GM04504 (cell line): ENCODE measurements around the gene SPATA6.
"Not testable (repeated sequence)": the region's sequence is repeated elsewhere in the genome, so short reads cannot be mapped to it uniquely, and the experiment has no call there.

Experiments used
- DNase-seq: peaks from one replicate; pipeline ENCODE4 v3.0.0-alpha.2; 2012; ENCODE audit warnings: low read depth

Gene SPATA6

DNA sequence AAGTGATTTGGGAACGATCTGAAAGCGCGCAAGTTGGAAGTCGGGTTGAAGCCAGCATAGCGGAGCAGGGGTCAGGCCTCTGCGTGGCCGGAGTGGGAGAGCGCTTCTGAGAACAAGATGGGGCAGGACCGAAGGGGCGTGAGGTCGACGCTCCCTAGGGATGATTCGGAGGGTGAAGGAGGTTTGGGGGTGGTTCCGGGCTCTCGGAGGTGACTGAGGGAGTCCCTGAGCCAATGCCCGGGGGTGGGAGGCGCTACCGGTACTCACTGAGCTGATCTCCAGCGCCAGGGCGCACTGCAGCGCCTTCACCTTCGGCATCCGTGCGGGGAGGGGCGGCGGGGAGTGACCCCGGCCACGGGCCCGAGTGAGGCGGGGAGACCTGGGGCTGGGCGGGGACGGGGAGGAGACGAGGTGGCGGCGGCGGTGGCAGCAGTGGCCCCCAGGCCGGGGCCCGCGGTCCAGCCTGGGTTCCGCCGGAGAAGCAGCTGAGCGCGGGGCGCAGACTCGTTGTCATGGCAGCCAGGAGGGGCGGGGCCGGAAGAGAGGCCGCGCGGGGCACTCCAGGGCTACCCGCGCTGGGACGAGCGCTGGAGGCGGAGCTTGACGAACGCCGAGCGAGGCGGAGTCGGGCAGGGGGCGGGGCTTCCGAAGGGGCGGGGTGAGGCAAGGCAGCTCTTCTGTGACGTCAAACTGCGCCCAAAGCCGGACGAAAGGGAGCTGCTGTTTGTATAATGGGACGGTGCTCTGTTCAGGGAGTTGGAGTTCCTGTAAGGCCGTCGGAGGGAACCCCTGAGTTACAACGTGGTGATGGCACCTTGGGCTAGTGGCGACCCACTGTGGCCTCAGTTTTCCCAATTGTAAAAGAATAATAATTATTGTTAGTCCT lies at the start of gene SPATA6:
TSS of gene SPATA6 (minus strand) at position 514 of the 886 bp plus-strand sequence. CDS start at position 318, 196 bp downstream.
- DNase-seq, result peak; percentile 85

- DNase-seq, result not testable (repeated sequence)
These were observed 47.9 kb upstream of the SPATA6 start for GRCh38 chr1:48519896-48520295.

- DNase-seq, result no peak
These were observed 34.9 kb upstream of the SPATA6 start for GRCh38 chr1:48506870-48507269.

- no peak for DNase-seq
These were observed 28.8 kb upstream of the SPATA6 start for GRCh38 chr1:48500541-48501450.

- DNase-seq, result no peak
These were observed 27.3 kb upstream of the SPATA6 start for GRCh38 chr1:48499211-48499735.

DNA sequence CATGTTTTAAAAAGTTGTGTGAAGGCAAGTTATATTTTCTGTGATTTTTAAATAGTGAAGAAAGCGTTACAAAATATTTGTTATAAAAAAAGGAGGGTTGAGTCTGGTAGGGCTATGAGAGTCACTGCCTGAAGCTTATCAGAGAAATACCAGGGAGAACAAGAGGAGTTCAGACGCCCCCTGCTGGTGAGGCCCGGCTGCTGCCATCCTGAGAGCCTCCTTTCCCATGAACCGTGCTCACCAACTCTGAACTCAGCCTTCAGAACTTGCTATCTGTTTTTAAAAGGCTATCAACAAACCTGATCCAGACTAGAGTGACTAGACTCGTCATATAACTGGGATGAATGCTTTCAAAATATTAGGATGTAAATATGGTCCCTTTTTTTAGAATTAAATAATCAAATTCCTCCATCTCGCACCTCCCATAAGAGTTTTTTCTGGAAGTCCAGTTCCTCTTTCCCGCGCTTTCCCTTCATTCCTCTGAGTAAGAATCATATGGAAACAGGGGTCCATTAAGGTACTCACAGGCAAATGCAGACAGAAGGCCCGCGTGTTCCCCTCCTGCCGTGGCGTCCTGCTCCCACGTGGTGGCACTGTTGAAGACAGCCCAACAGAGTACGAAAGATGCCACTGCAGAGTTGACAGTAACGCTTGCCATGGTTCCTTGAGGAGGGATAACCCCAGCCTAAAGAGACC lies 26.2 kb upstream of the SPATA6 start:
- DNase-seq, result peak; percentile 31

DNA sequence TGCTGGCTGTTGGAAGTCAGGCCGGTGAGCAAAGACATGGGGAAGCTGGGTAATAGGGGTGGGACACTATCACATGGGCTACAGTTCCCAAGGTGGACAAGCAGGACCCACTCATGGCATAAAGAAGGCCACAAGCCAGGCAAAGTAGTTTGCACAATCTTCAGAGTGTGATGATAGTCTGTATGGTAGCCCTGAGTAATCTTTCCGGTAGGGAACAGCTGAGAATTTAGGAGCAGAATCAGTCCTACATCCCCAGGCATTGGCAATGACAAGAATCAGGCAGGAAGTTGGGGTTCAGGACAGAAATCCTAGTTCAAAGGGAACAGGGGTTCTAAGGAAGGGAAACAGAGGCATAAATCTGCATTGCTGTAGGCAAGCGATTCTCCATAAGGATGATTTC lies 23.9 kb upstream of the SPATA6 start:
- DNase-seq, result no peak

DNA sequence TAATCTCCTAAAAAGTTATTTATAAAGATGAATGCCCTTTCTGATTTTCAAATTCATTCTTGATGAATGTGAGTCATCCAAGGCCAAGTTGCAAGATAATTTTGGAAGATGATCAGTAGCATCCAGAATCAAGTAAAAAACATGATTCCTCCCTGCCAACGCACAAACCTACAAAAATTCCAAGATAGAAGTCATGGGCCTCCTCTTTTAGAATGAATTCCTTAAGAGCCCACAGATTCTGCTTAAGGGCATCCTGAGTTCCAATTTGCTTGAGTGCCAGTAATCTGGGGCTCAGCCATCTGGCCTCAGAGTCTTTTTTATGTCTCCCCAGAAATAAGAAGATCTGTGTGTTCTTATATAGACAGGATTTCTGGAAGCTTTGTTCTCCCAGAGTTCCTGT lies 23.2 kb upstream of the SPATA6 start:
- DNase-seq, result no peak

GRCh38 chr1:48493970-48494769 lies 22.2 kb upstream of the SPATA6 start:
- peak; percentile 47 for DNase-seq

GRCh38 chr1:48493041-48493440 lies 21.0 kb upstream of the SPATA6 start:
- DNase-seq, result no peak

- DNase-seq, result no peak
These were observed 20.4 kb upstream of the SPATA6 start for GRCh38 chr1:48492392-48492791.

DNA sequence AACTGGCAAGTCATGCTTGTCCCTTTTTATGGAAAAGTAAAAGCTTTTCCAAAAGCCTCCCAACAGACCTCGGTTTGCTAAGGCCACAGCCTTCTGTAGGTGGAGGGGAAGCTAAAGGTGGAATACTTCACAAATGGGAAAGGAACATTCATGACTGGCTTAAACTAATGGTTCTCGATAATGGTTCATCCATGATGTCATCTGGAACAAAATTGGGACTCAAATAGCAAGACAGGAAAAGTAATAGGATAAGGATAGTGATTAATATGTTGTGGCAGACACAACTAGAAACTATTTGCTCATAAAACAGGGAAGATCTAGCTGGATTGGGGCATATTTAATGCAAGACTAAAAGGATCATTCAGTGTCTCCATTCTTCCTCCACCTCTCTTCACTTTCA lies 16.7 kb upstream of the SPATA6 start:
- DNase-seq, result no peak

GRCh38 chr1:48480504-48480903 lies 8.5 kb upstream of the SPATA6 start:
- DNase-seq, result no peak

DNA sequence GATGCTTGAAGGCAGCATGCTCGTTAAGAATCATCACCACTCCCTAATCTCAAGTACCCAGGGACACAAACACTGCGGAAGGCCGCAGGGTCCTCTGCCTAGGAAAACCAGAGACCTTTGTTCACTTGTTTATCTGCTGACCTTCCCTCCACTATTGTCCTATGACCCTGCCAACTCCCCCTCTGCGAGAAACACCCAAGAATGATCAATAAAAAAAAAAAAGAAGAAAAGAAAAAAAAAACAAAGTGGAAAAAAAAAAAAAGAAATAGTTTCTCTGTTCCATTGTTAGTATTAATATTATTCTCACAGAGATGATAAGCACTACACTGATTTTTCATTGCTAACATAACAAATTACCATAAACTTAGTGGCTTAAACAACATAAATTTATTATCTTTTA lies 8.0 kb upstream of the SPATA6 start:
- not testable (repeated sequence) for DNase-seq

- no peak for DNase-seq
These were observed 634 bp upstream of the SPATA6 start for GRCh38 chr1:48472638-48473037.

DNA sequence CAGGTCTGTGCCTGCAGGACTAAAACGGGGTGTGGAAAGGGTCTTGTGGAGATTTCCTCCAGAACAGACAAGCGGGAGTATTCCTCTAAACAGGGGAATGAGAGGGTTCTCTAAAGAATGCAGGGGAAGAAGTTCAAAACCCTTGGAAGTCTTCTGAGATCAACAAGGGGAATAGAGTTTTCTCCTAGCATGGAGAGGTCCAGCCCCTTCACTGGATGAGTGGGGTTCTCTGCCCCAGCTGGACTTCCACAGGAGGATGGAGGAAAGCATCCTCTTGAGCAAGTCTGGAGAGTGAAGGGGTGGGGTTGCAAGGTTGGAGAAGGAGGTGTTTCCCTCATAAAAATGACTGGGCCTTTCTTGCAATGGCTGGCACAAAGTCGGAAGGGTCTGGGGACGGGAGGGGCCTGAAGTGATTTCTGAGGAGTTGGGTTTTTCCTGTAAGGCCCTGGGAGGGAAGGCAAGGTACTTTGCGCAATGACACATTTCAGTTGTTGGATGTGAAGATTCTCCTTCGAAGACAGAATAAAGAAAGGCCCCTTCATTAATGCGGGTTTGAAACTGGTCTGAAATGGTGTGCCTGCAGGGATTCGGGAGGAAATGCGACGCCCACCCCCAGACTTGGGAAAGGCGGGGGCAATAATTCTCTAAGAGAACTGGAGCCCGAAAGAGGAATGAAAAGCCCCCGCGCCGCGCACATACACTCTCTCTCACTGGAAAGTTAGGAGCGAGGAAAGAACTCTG lies 884 bp downstream of the SPATA6 start:
- DNase-seq, result no peak

GRCh38 chr1:48470481-48470855 lies 1.5 kb downstream of the SPATA6 start:
- DNase-seq, result no peak

GRCh38 chr1:48469616-48470480 lies 2.2 kb downstream of the SPATA6 start:
- DNase-seq, result peak; percentile 17

DNA sequence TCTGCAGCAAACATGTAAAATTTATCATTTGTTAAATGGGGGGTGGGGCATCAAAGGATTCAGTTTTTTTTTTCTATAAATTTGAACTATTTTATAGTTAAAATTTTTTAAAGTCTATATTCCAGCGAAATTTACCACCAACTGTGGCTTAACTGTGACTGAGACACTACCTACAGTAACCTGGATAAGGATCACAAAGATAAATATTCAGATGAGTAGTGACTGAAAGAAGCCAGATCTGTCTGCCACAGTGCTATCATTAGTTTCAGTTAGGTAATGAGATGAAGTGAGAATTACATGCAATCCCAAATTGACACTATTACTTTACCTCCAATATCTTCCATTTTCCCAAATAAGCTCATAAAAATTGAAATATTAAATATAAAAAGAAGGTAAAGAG lies 5.4 kb downstream of the SPATA6 start:
- DNase-seq, result no peak
